IMR-90 (cell line): Measurements from ENCODE around the gene NLGN1. TPM values are rescaled to one million over a fixed set of nuclear protein-coding genes. Genes with fewer than 3 reads are reported as not detected.

Experiments
- ATAC-seq: fragments of 200-7000 bp; cut with Tn5 transposase; 2 replicates; pipeline ENCODE4 v1.9.1; 2020; ENCODE audit warnings: low read depth, mild to moderate bottlenecking, moderate library complexity
- BruUV-seq: library from RNA; stranded (reverse); fragments of 400-500 nt; replicated peaks from 2 replicates; lab custom pipeline; 2021; lab: Mats Ljungman, UMichigan
- CTCF ChIA-PET: fragments of 300-600 bp; formaldehyde crosslinking; extraction: SDS; loops from one replicate; lab custom pipeline; 2021; ENCODE audit warnings: antibody characterized with exemption; lab: Yijun Ruan, JAX
- POLR2A ChIA-PET: fragments of 300-600 bp; sonication (Branson Sonifier 250); formaldehyde crosslinking; loops from one replicate; lab custom pipeline; 2022; ENCODE audit warnings: antibody characterized with exemption; ENCODE audit not compliant: unreplicated experiment; lab: Charles Lee
- DNase-seq: peaks from one replicate; pipeline ENCODE4 v3.0.0; 2013
- H2AFZ ChIP-seq: replicated peaks from 2 replicates; pipeline ENCODE3; 2013; ENCODE audit warnings: low read length, mild to moderate bottlenecking; ENCODE audit not compliant: poor library complexity
- H2AK5ac ChIP-seq: 2 replicates; pipeline ENCODE4 v1.6.1; 2013; ENCODE audit warnings: low read depth, low read length, inconsistent platforms
- H2AK9ac ChIP-seq: replicated peaks from 2 replicates; pipeline ENCODE3; 2013; ENCODE audit warnings: mild to moderate bottlenecking, low read depth, low read length, moderate library complexity; ENCODE audit not compliant: poor library complexity
- H2BK120ac ChIP-seq: 2 replicates; pipeline ENCODE4 v1.6.1; 2013; ENCODE audit warnings: low read depth, low read length, inconsistent platforms
- H2BK15ac ChIP-seq: 3 replicates; pipeline ENCODE4 v1.6.1; 2013; ENCODE audit warnings: low read depth, low read length, inconsistent platforms
- H2BK20ac ChIP-seq: 2 replicates; pipeline ENCODE4 v1.6.1; 2013; ENCODE audit warnings: low read depth, mild to moderate bottlenecking, inconsistent platforms, low read length, moderate library complexity
- H2BK5ac ChIP-seq: 2 replicates; pipeline ENCODE4 v1.6.1; 2013; ENCODE audit warnings: mild to moderate bottlenecking, low read depth, low read length, inconsistent platforms; ENCODE audit not compliant: poor library complexity, severe bottlenecking
- H3K14ac ChIP-seq: replicated peaks from 2 replicates; pipeline ENCODE4 v1.6.1; 2013; ENCODE audit warnings: low read depth, low read length, inconsistent platforms
- H3K18ac ChIP-seq: 2 replicates; pipeline ENCODE4 v1.6.1; 2013; ENCODE audit warnings: low read depth, low read length, control low read depth
- H3K23ac ChIP-seq: 2 replicates; pipeline ENCODE4 v1.6.1; 2013; ENCODE audit warnings: low read depth, low read length, inconsistent platforms
- H3K27ac ChIP-seq: 2 replicates; pipeline ENCODE4 v1.5.1; 2013; ENCODE audit warnings: mild to moderate bottlenecking, control low read depth, low read length; ENCODE audit not compliant: insufficient read depth
- H3K27me3 ChIP-seq: 2 replicates; pipeline ENCODE4 v1.6.1; 2013; ENCODE audit warnings: low read length; ENCODE audit not compliant: control insufficient read depth, insufficient read depth
- H3K36me3 ChIP-seq: 2 replicates; pipeline ENCODE4 v1.6.1; 2013; ENCODE audit warnings: low read length, mixed read lengths; ENCODE audit not compliant: control insufficient read depth, insufficient read depth
- H3K4ac ChIP-seq: 2 replicates; pipeline ENCODE4 v1.6.1; 2013; ENCODE audit warnings: low read depth, low read length, inconsistent platforms
- H3K4me1 ChIP-seq: 2 replicates; pipeline ENCODE4 v1.6.1; 2013; ENCODE audit warnings: low read length, mixed read lengths; ENCODE audit not compliant: control insufficient read depth, insufficient read depth
- H3K4me2 ChIP-seq: 2 replicates; pipeline ENCODE4 v1.6.1; 2013; ENCODE audit warnings: low read depth, mild to moderate bottlenecking, control low read depth, low read length, moderate library complexity
- H3K4me3 ChIP-seq: 2 replicates; pipeline ENCODE4 v1.5.1; 2013; ENCODE audit warnings: low read depth, mild to moderate bottlenecking, control low read depth, low read length, moderate library complexity; ENCODE audit not compliant: insufficient read depth
- H3K56ac ChIP-seq: 2 replicates; pipeline ENCODE4 v1.6.1; 2013; ENCODE audit warnings: low read length, inconsistent platforms; ENCODE audit not compliant: insufficient read depth; ENCODE audit errors: extremely low read depth
- H3K79me1 ChIP-seq, 2 experiments: 2 replicates each; pipeline ENCODE4 v1.6.1; 2013; ENCODE audit warnings: low read length in 2 of 2, inconsistent platforms in 1 of 2, low read depth in 1 of 2
- H3K9ac ChIP-seq: 2 replicates; pipeline ENCODE4 v1.6.1; 2013; ENCODE audit warnings: low read depth, low read length, control low read depth
- H3K9me1 ChIP-seq: 2 replicates; pipeline ENCODE4 v1.6.1; 2013; ENCODE audit warnings: low read length, inconsistent platforms; ENCODE audit not compliant: insufficient read depth
- H3K9me3 ChIP-seq: 2 replicates; pipeline ENCODE4 v1.6.1; 2013; ENCODE audit warnings: low read length; ENCODE audit not compliant: control insufficient read depth, insufficient read depth
- H4K20me1 ChIP-seq: 2 replicates; pipeline ENCODE4 v1.6.1; 2013; ENCODE audit warnings: low read length, inconsistent platforms; ENCODE audit not compliant: insufficient read depth
- H4K5ac ChIP-seq: 2 replicates; pipeline ENCODE4 v1.6.1; 2013; ENCODE audit warnings: mild to moderate bottlenecking, low read depth, low read length, control low read depth
- H4K8ac ChIP-seq, 2 experiments: 2 replicates each; pipeline ENCODE4 v1.6.1; 2013; ENCODE audit warnings: low read depth in 2 of 2, low read length in 2 of 2, control low read depth in 1 of 2, inconsistent platforms in 1 of 2
- H4K91ac ChIP-seq: 2 replicates; pipeline ENCODE4 v1.6.1; 2013; ENCODE audit warnings: low read depth, low read length, inconsistent platforms; ENCODE audit not compliant: insufficient read depth
- BHLHE40 ChIP-seq: fragments of 150-350 bp; IDR thresholded peaks from 2 replicates; pipeline ENCODE4 v1.6.1; 2016; ENCODE audit warnings: mild to moderate bottlenecking, low read depth, low read length
- CEBPB ChIP-seq: IDR thresholded peaks from 2 replicates; pipeline ENCODE4 v1.6.1; 2012; ENCODE audit warnings: low read depth, low read length, improper control_type of control experiment
- CHD1 ChIP-seq: IDR thresholded peaks from 2 replicates; pipeline ENCODE4 v1.6.1; 2012; ENCODE audit warnings: low read depth, low read length, improper control_type of control experiment
- FOS ChIP-seq: fragments of 150-350 bp; IDR thresholded peaks from 2 replicates; pipeline ENCODE4 v1.6.1; 2016; ENCODE audit warnings: low read depth, low read length
- MAFK ChIP-seq: IDR thresholded peaks from 2 replicates; pipeline ENCODE4 v1.6.1; 2012; ENCODE audit warnings: low read depth, low read length, improper control_type of control experiment
- MAZ ChIP-seq: IDR thresholded peaks from 2 replicates; pipeline ENCODE4 v1.6.1; 2012; ENCODE audit warnings: low read depth, mild to moderate bottlenecking, low read length, improper control_type of control experiment, moderate library complexity, borderline replicate concordance
- MXI1 ChIP-seq: IDR thresholded peaks from 2 replicates; pipeline ENCODE4 v1.6.1; 2012; ENCODE audit warnings: low read depth, mild to moderate bottlenecking, low read length, moderate library complexity, borderline replicate concordance
- NFE2L2 ChIP-seq: fragments of 150-350 bp; IDR thresholded peaks from 2 replicates; pipeline ENCODE4 v1.6.1; 2016; ENCODE audit warnings: low read depth, mild to moderate bottlenecking, low read length
- POLR2A ChIP-seq: IDR thresholded peaks from 2 replicates; pipeline ENCODE4 v1.6.1; 2012; ENCODE audit warnings: mild to moderate bottlenecking, low read depth, low read length
- RCOR1 ChIP-seq: IDR thresholded peaks from 2 replicates; pipeline ENCODE4 v1.6.1; 2012; ENCODE audit warnings: mild to moderate bottlenecking, low read length, improper control_type of control experiment; ENCODE audit not compliant: insufficient replicate concordance
- RFX5 ChIP-seq: IDR thresholded peaks from 2 replicates; pipeline ENCODE4 v1.8.0; 2012; ENCODE audit warnings: low read depth, mild to moderate bottlenecking, low read length, moderate library complexity
- SMC3 ChIP-seq: fragments of 150-350 bp; IDR thresholded peaks from 2 replicates; pipeline ENCODE4 v1.6.1; 2016; ENCODE audit warnings: low read depth, mild to moderate bottlenecking, antibody characterized with exemption, low read length, moderate library complexity
- WGBS, 2 experiments: methylation state at CpG; one replicate each; pipeline versions ENCODE4 v1.1.5 to v1.1.7; 2013; ENCODE audit warnings: missing lambda C conversion rate in 2 of 2; ENCODE audit not compliant: insufficient read length in 1 of 2; ENCODE audit errors: extremely low coverage in 2 of 2; 5-methylcytosine and 5-hydroxymethylcytosine counted together
- dilution Hi-C: fragments of 300-500 bp; cut with HindIII; formaldehyde crosslinking; loops from one replicate; pipeline ENCODE4 v1.14.3; 2018; ENCODE audit warnings: low sequenced_read_pairs; ENCODE audit not compliant: unreplicated experiment
- in situ Hi-C: fragments of 300-500 bp; cut with MboI; formaldehyde crosslinking; loops from 3 replicates; pipeline ENCODE4 v1.14.3; 2019; ENCODE audit warnings: low sequenced_read_pairs, inconsistent platforms, mixed read lengths
- intact Hi-C: fragments of 100-400 bp; cut with micrococcal nuclease; formaldehyde crosslinking; loops from 2 replicates; pipeline ENCODE4 v1.10.0; 2022
- polyA plus RNA-seq, 3 experiments: library from polyadenylated mRNA; depleted of rRNA; stranded (reverse); fragments of >200 nt; gene quantifications; 2 replicates each; pipeline ENCODE4 v1.2.3, GENCODE V29; 2012; ENCODE audit warnings: low replicate concordance in 1 of 3
- total RNA-seq: library from RNA; depleted of rRNA; stranded (reverse); fragments of >200 nt; gene quantifications from 2 replicates; pipeline ENCODE4 v1.2.3, GENCODE V29; 2012
- TF ChIP-seq, protein P1 (sequence below): conservative IDR thresholded peaks from 2 replicates; pipeline ENCODE4 v1.5.1; 2012; ENCODE audit warnings: mild to moderate bottlenecking, low read depth, low read length, improper control_type of control experiment
- TF ChIP-seq, protein P2 (sequence below): fragments of 150-350 bp; IDR thresholded peaks from 2 replicates; pipeline ENCODE4 v1.6.1; 2016; ENCODE audit warnings: low read depth, mild to moderate bottlenecking, low read length, moderate library complexity, borderline replicate concordance
- TF ChIP-seq, protein P3 (sequence below): fragments of 150-350 bp; IDR thresholded peaks from 2 replicates; pipeline ENCODE4 v1.6.1; 2017; ENCODE audit warnings: mild to moderate bottlenecking, antibody characterized with exemption, low read length, low read depth

Gene NLGN1
- total and polyA plus RNA-seq, 2 of the 4 experiments (the other 2 are of a cell fraction) = 1.8 to 12.5 TPM

DNA sequence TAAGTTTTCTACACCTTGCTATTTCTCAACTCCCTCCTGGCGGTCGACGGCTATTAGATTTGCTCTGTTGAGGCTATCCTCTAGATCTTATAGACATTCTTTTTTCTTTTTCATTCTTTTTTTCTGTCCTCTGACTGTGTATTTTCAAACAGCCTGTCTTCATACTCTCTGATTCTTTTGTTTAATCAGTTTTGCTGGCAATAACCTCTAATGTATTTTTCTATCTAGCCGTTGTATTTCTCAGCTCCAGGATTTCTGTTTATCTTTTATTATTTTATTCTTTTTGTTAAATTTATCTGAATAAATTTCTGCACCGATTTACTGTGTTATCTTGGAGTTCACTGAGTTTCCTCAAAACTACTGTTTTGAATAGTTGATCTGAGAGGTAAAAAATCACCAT is 31.5 kb downstream of the NLGN1 start:
- H3K23ac ChIP-seq = no peak overlapping the region
- in situ Hi-C loops (no loop called here), intact Hi-C loops (no loop called here), dilution Hi-C loops (no loop called here)
- no peaks in the 10 kb centered on the region for H3K9me1 ChIP-seq
- DNase-seq (no peak), ATAC-seq (no peak)
- no peak overlapping the region for H2BK15ac ChIP-seq
- no peak overlapping the region for H4K5ac ChIP-seq
- H3K4me1 ChIP-seq = no peaks in the 10 kb centered on the region
- H2AK5ac ChIP-seq = no peak overlapping the region
- TF ChIP-seq RCOR1 = no peak
- TF ChIP-seq, protein P1, sequence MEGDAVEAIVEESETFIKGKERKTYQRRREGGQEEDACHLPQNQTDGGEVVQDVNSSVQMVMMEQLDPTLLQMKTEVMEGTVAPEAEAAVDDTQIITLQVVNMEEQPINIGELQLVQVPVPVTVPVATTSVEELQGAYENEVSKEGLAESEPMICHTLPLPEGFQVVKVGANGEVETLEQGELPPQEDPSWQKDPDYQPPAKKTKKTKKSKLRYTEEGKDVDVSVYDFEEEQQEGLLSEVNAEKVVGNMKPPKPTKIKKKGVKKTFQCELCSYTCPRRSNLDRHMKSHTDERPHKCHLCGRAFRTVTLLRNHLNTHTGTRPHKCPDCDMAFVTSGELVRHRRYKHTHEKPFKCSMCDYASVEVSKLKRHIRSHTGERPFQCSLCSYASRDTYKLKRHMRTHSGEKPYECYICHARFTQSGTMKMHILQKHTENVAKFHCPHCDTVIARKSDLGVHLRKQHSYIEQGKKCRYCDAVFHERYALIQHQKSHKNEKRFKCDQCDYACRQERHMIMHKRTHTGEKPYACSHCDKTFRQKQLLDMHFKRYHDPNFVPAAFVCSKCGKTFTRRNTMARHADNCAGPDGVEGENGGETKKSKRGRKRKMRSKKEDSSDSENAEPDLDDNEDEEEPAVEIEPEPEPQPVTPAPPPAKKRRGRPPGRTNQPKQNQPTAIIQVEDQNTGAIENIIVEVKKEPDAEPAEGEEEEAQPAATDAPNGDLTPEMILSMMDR = no peak
- TF ChIP-seq SMC3 = no peak
- no peak for TF ChIP-seq NFE2L2
- no peak for TF ChIP-seq RFX5
- no peak for TF ChIP-seq CHD1
- TF ChIP-seq MXI1 = no peak
- no peak for TF ChIP-seq MAFK
- TF ChIP-seq BHLHE40 = no peak
- TF ChIP-seq MAZ = no peak
- TF ChIP-seq FOS = no peak
- TF ChIP-seq, protein P2, sequence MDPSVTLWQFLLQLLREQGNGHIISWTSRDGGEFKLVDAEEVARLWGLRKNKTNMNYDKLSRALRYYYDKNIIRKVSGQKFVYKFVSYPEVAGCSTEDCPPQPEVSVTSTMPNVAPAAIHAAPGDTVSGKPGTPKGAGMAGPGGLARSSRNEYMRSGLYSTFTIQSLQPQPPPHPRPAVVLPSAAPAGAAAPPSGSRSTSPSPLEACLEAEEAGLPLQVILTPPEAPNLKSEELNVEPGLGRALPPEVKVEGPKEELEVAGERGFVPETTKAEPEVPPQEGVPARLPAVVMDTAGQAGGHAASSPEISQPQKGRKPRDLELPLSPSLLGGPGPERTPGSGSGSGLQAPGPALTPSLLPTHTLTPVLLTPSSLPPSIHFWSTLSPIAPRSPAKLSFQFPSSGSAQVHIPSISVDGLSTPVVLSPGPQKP = no peak
- no peak for TF ChIP-seq POLR2A
- TF ChIP-seq CEBPB = no peak
- TF ChIP-seq, protein P3, sequence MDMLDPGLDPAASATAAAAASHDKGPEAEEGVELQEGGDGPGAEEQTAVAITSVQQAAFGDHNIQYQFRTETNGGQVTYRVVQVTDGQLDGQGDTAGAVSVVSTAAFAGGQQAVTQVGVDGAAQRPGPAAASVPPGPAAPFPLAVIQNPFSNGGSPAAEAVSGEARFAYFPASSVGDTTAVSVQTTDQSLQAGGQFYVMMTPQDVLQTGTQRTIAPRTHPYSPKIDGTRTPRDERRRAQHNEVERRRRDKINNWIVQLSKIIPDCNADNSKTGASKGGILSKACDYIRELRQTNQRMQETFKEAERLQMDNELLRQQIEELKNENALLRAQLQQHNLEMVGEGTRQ = no peak
- no peak overlapping the region for H3K4ac ChIP-seq
- no peak overlapping the region for H2BK20ac ChIP-seq
- BruUV-seq = no TSS peak
- no peak overlapping the region for H4K91ac ChIP-seq
- H3K18ac ChIP-seq = no peak overlapping the region
- no peak overlapping the region for H3K4me3 ChIP-seq
- no peaks in the 10 kb centered on the region for H3K79me1 ChIP-seq
- H3K27me3 ChIP-seq = no peaks in the 10 kb centered on the region
- no peak overlapping the region for H2BK5ac ChIP-seq
- H3K4me2 ChIP-seq = no peak overlapping the region
- H2AK9ac ChIP-seq = no peak overlapping the region
- no peaks in the 10 kb centered on the region for H4K20me1 ChIP-seq
- no peak overlapping the region for H3K14ac ChIP-seq
- no peak overlapping the region for H2BK120ac ChIP-seq
- POLR2A ChIA-PET = no interaction called here
- H3K9ac ChIP-seq = no peak overlapping the region
- H3K56ac ChIP-seq = no peak overlapping the region
- no CpG with 5 or more reads among the region's 5 CpGs for WGBS, 2 experiments
- H2AFZ ChIP-seq = no peak overlapping the region
- H3K9me3 ChIP-seq = peaks cover 4% of the 10 kb centered on the region; the same call in 1 of the 2 replicates
- CTCF ChIA-PET = no interaction called here
- H3K27ac ChIP-seq = no peak overlapping the region
- no peaks in the 10 kb centered on the region for H3K36me3 ChIP-seq
- H4K8ac ChIP-seq = no peak overlapping the region
